ENCODE results near the gene TMEM266.

The TMEM266 gene

GRCh38 chr15:76183930-76184649 is 124.3 kb downstream of the TMEM266 start:
- DNase-seq (ENCODE audit: low read depth in 2 of 2), result no peak

GRCh38 chr15:76184650-76185035 is 124.9 kb downstream of the TMEM266 start:
- no peak for DNase-seq (ENCODE audit: low read depth in 2 of 2)

- no peak for DNase-seq (ENCODE audit: low read depth in 2 of 2)
Observed at GRCh38 chr15:76185716-76186115, 125.9 kb downstream of the TMEM266 start.

GRCh38 chr15:76187163-76187562 is 127.4 kb downstream of the TMEM266 start:
- no peak for DNase-seq (ENCODE audit: low read depth in 2 of 2)

GRCh38 chr15:76189106-76189505 is 129.3 kb downstream of the TMEM266 start:
- DNase-seq (ENCODE audit: low read depth in 2 of 2), result no peak

- DNase-seq (ENCODE audit: low read depth in 2 of 2), result no peak
Observed at GRCh38 chr15:76190070-76190564, 130.3 kb downstream of the TMEM266 start.

GRCh38 chr15:76190751-76191538 is 131.2 kb downstream of the TMEM266 start:
- peak; percentile 14 to 47 for DNase-seq (ENCODE audit: low read depth in 2 of 2)

- no peak for DNase-seq (ENCODE audit: low read depth in 2 of 2)
Observed at GRCh38 chr15:76191539-76192244, 131.9 kb downstream of the TMEM266 start.

- DNase-seq (ENCODE audit: low read depth in 2 of 2), result no peak
Observed at GRCh38 chr15:76192715-76193114, 132.9 kb downstream of the TMEM266 start.

GRCh38 chr15:76193934-76194333 is 134.1 kb downstream of the TMEM266 start:
- DNase-seq (ENCODE audit: low read depth in 2 of 2), result no peak

GRCh38 chr15:76195506-76196268 is 135.9 kb downstream of the TMEM266 start:
- DNase-seq (ENCODE audit: low read depth in 2 of 2), result no peak

- DNase-seq (ENCODE audit: low read depth in 2 of 2), result no peak
Observed at GRCh38 chr15:76196269-76197231, 136.8 kb downstream of the TMEM266 start.

GRCh38 chr15:76197703-76198455 is 138.1 kb downstream of the TMEM266 start:
- no peak for DNase-seq (ENCODE audit: low read depth in 2 of 2)

GRCh38 chr15:76198456-76199105 is 138.8 kb downstream of the TMEM266 start:
- no peak for DNase-seq (ENCODE audit: low read depth in 2 of 2)

- DNase-seq (ENCODE audit: low read depth in 2 of 2), result no peak
Observed at GRCh38 chr15:76199106-76200082, 139.6 kb downstream of the TMEM266 start.

- no peak for DNase-seq (ENCODE audit: low read depth in 2 of 2)
Observed at GRCh38 chr15:76200083-76200465, 140.3 kb downstream of the TMEM266 start.

- DNase-seq (ENCODE audit: low read depth in 2 of 2), result no peak
Observed at GRCh38 chr15:76200641-76201105, 140.9 kb downstream of the TMEM266 start.

All from stimulated activated CD8-positive, alpha-beta memory T cell treated with anti-CD3 and anti-CD28 coated beads, Interleukin-7, amount 100 ng/mL, for 4 hours (primary cell).